GM11168 (cell line): ENCODE measurements around the gene TH.

Experiments
- in situ Hi-C: fragments of 300-500 bp; cut with MboI; formaldehyde crosslinking; loops from one replicate; pipeline ENCODE4 v1.12.0; 2022; ENCODE audit warnings: low sequenced_read_pairs; ENCODE audit not compliant: unreplicated experiment

The TH gene

GRCh38 chr11:2121227-2122130, 50.1 kb downstream of the TH start:
- in situ Hi-C loops = no loop called here

DNA sequence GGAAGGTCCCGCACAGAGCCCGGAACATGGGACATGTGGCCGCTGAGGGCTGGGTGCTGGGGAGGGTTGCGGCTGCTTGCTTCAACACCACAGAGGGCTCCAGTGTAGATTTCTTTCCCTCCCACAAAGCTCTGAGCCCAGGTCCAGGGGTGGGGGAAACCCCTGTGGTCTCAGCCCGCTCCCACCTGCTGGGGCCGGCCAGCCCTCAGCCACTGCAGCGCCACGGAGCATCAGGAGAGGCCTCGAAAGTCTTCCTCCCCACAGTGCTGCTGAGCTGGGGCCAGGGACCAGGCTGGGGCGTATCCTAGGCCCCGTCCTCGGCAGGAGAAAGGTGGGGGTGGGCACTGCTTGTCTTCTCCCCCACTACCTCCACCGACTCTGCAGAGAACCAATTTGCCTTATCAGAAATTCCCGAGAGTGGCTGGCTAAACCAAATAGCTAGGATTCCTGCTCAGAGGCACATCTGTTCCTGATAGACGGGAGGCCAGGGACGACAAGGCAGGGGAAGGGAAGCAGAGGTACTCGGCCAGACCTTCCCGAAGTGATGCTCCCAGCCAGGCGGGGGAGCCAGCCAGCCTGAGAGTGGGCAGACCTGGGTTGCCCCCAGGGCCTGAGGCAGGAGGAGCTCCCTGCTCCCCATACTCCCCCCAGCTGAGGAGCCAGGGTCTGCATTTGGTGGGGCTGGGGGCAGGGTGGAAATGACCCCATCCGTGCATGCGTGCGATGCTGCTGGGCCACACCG, 51.1 kb downstream of the TH start:
- in situ Hi-C loops = no loop called here

DNA sequence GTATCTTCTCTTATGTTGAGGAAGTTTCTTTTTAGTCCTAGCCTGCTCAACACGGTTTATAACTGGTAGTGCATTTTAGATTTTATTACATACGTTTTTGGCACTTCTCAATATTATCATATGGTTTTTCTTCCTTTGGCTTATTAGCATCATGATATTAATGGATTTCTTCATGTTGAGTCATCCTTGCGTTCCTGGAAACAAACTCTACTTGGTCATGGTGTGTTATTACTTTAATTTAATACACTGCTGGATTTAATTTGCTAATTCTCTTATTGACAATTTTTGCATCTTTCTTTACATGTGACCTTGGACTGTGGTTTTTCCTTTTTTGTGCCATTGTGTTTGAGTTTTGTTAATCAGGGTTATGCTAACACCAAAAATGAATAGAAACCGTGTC, 52.9 kb downstream of the TH start:
- in situ Hi-C loops = no loop called here

DNA sequence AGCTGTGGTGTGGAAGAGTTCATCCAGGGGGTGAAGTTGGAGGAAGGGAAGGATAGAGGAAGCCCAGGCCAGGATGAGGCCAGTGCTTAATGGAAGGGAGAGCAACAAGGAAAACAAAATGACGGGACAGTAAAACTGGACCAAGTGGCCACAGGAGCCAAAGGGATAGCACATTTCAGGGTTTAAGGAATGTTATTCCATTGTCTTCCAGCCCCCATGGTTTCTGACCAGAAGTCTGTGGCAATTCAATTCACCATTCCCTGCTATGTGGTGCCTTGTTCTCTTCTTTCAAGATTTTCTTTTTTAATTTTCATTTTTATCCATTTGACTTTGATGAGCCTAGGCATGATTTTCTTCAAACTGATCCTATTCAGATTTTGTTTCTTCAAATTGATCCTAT, 54.9 kb downstream of the TH start:
- in situ Hi-C loops = no loop called here

- in situ Hi-C loops = no loop called here
Measured at GRCh38 chr11:2115308-2115707, 56.3 kb downstream of the TH start.

DNA sequence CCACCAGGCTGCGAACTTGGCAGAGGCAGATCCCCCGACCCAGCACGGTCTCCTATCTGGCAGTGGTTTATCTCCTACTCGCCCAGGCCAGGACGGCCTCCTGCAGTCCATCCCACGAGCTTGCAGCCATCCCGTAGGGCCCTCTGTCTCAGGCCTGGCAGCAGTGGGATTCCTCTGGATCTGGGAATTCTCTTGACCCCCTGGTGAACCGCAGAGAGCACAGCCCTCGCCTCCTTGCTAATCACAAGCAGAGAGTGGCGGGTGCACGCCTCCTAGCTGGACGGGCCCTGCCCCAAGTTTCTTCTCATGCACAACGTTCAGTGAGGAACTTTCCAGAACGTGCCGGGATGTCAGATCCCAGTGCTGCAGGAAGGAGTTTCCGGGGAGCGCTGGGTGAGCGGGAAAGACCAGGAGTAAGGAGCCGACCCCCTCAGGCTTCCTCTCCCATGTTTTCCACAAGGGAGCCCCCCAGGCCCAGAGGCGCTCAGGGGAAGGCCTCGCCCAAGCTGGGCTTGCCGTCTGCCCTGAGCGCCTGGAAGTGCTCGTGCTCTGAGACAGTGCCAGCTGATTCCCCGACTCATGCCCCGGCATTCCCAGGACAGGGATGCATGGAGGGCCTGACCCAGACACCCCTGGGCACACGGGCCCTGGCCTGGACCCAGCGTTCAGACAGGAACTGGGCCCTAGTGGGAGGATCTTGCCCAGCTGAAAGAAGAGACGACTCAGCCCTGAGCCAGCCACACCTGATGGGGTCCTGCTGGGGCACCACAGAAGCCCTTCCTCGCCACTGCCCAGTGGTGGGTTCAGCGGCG, 57.0 kb downstream of the TH start:
- in situ Hi-C loops = no loop called here
